Esophagus squamous epithelium (tissue), 5 donors: ENCODE results near the gene TIE1. TPM values are rescaled to one million over a fixed set of nuclear protein-coding genes. Genes with fewer than 3 reads are reported as not detected.

Experiments used
- DNase-seq: peaks from one replicate; lab custom pipeline; 2025; lab: John Stamatoyannopoulos, UW
- H3K27ac ChIP-seq, 4 donors: fragments of 200-600 bp; sonication (generic); one replicate each; pipeline ENCODE4 v1.5.1; 2016 to 2019; ENCODE audit warnings: mild to moderate bottlenecking in 1 of 4
- H3K27me3 ChIP-seq, 4 donors: fragments of 200-600 bp; sonication (generic); 1 replicate in 3 of 4; 2 replicates in 1 of 4; pipeline versions ENCODE4 v1.5.1 to v1.6.0; 2017 to 2021; ENCODE audit warnings: antibody characterized with exemption in 1 of 4
- H3K36me3 ChIP-seq, 3 donors: fragments of 200-600 bp; sonication (generic); one replicate each; pipeline ENCODE4 v1.5.1; 2016 to 2019
- H3K4me1 ChIP-seq, 3 donors: fragments of 200-600 bp; sonication (generic); one replicate each; pipeline ENCODE4 v1.5.1; 2017 to 2019
- H3K4me3 ChIP-seq, 4 donors: fragments of 200-600 bp; sonication (generic); 1 replicate in 3 of 4; 2 replicates in 1 of 4; pipeline ENCODE4 v1.5.1; 2016 to 2019; ENCODE audit warnings: mild to moderate bottlenecking in 2 of 4, moderate library complexity in 1 of 4
- H3K9me3 ChIP-seq, 3 donors: fragments of 200-600 bp; sonication (generic); one replicate each; pipeline ENCODE4 v1.5.1; 2016 to 2019
- POLR2A ChIP-seq, 4 donors: fragments of 450-650 bp; IDR thresholded peaks; one replicate each; pipeline ENCODE4 v1.6.1; 2017; ENCODE audit warnings: antibody characterized with exemption in 4 of 4, mild to moderate bottlenecking in 4 of 4, moderate library complexity in 3 of 4
- WGBS, 2 donors: methylation state at CpG; one replicate each; pipeline ENCODE4 v1.1.5; 2018; 5-methylcytosine and 5-hydroxymethylcytosine counted together
- intact Hi-C: fragments of 100-400 bp; cut with DNase I; formaldehyde crosslinking; loops from one replicate; pipeline ENCODE4 v1.15.0; 2022
- total RNA-seq, 4 donors: library from RNA; depleted of rRNA; stranded (reverse); fragments of >200 nt; gene quantifications; one replicate each; pipeline ENCODE4 v1.1.0, GENCODE V29; 2016
- TF ChIP-seq, protein P1 (sequence below), 6 experiments: fragments of 450-650 bp in 4 of 6; fragments of 200-600 bp in 2 of 6; sonication (generic) in 2 of 6; IDR thresholded peaks; one replicate each; pipeline ENCODE4 v1.5.1; 2016 to 2019; ENCODE audit warnings: antibody characterized with exemption in 6 of 6, mild to moderate bottlenecking in 4 of 6, moderate library complexity in 4 of 6
- donor health status: DM: yes; HTN: yes; CAD: no.

Gene TIE1
- total RNA-seq, 4 donors from 2014 or later = 3.1 to 16.6 (median 5.9) TPM

- H3K27me3 ChIP-seq = peaks cover 0 to 11% (median 0%) of the 10 kb centered on the region in 4 donors
- 42 to 66% methylated on average over 4 to 7 of the region's 7 CpGs for WGBS, 2 donors
- H3K36me3 ChIP-seq = peaks cover 0 to 11% (median 0%) of the 10 kb centered on the region in 3 donors
- TF ChIP-seq POLR2A (IDR thresholded peaks at IDR 0.05) = no peak
- TF ChIP-seq, protein P1, sequence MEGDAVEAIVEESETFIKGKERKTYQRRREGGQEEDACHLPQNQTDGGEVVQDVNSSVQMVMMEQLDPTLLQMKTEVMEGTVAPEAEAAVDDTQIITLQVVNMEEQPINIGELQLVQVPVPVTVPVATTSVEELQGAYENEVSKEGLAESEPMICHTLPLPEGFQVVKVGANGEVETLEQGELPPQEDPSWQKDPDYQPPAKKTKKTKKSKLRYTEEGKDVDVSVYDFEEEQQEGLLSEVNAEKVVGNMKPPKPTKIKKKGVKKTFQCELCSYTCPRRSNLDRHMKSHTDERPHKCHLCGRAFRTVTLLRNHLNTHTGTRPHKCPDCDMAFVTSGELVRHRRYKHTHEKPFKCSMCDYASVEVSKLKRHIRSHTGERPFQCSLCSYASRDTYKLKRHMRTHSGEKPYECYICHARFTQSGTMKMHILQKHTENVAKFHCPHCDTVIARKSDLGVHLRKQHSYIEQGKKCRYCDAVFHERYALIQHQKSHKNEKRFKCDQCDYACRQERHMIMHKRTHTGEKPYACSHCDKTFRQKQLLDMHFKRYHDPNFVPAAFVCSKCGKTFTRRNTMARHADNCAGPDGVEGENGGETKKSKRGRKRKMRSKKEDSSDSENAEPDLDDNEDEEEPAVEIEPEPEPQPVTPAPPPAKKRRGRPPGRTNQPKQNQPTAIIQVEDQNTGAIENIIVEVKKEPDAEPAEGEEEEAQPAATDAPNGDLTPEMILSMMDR (IDR thresholded peaks at IDR 0.05) = no peak
- intact Hi-C loops = no loop called here
- H3K27ac ChIP-seq = no peak overlapping the region
- no peaks in the 10 kb centered on the region for H3K9me3 ChIP-seq
- H3K4me3 ChIP-seq = no peak overlapping the region
- no peak for DNase-seq
- H3K4me1 ChIP-seq = peaks cover 5 to 13% (median 7%) of the 10 kb centered on the region in 3 donors
Measured at GRCh38 chr1:43276673-43277072, 24.1 kb upstream of the TIE1 start.

- WGBS, 2 donors = 87 to 88% methylated on average over 4 of the region's 7 CpGs
- intact Hi-C loops = no loop called here
- H3K36me3 ChIP-seq = peaks cover 0 to 14% (median 0%) of the 10 kb centered on the region in 3 donors
- H3K9me3 ChIP-seq = no peaks in the 10 kb centered on the region
- TF ChIP-seq, protein P1 (IDR thresholded peaks at IDR 0.05) = no peak
- TF ChIP-seq POLR2A (IDR thresholded peaks at IDR 0.05) = no peak
- no peak overlapping the region for H3K4me3 ChIP-seq
- peaks cover 0 to 8% (median 0%) of the 10 kb centered on the region in 4 donors for H3K27me3 ChIP-seq
- H3K4me1 ChIP-seq = peaks cover 5 to 12% (median 7%) of the 10 kb centered on the region in 3 donors
- no peak overlapping the region for H3K27ac ChIP-seq
- no peak for DNase-seq
Measured at GRCh38 chr1:43277116-43277876, 23.5 kb upstream of the TIE1 start.

- intact Hi-C loops = no loop called here
- H3K27me3 ChIP-seq = no peaks in the 10 kb centered on the region
- no peak overlapping the region for H3K27ac ChIP-seq
- TF ChIP-seq, protein P1 (IDR thresholded peaks at IDR 0.05) = no peak
- no peak for TF ChIP-seq POLR2A (IDR thresholded peaks at IDR 0.05)
- peaks cover 0 to 19% (median 0%) of the 10 kb centered on the region in 3 donors for H3K36me3 ChIP-seq
- H3K4me1 ChIP-seq = peaks cover 3 to 10% (median 5%) of the 10 kb centered on the region in 3 donors
- no peak for DNase-seq
- no peak overlapping the region for H3K4me3 ChIP-seq
- 100% methylated on average over 1 of the region's 5 CpGs; no CpG with 5 or more reads in 1 of the 2 donors for WGBS, 2 donors
- no peaks in the 10 kb centered on the region for H3K9me3 ChIP-seq
Measured at GRCh38 chr1:43279161-43279560, 21.6 kb upstream of the TIE1 start.

DNA sequence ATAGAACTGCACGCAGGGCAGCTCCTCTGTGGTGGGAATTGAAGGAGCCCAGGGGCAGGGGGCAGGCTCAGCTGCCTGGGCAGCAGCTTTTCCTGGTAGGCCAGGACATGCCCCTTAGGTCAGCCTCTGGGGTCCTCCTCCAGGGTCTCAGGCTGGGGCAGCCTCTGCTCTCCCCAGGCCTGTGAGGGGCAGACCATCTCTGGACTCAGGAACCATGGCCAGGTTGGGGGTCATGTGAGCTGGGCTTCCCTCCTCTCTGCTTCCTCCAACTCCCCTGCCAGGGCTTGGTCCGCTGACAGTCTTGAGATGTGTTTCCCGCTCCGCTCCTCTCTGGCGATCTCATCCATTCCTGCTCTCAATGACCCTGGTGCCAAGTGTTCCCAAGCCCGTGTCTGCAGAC lies 21.1 kb upstream of the TIE1 start:
- 91 to 94% methylated on average over 5 to 6 of the region's 6 CpGs for WGBS, 2 donors
- Histone ChIP-seq H3K36me3 (peaks cover 0 to 19% (median 0%) of the 10 kb centered on the region in 3 donors), H3K4me3 (no peak overlapping the region), H3K4me1 (peaks cover 0 to 10% (median 0%) of the 10 kb centered on the region in 3 donors), H3K27me3 (no peaks in the 10 kb centered on the region), H3K9me3 (no peaks in the 10 kb centered on the region), H3K27ac (no peak overlapping the region)
- TF ChIP-seq, protein P1 (IDR thresholded peaks at IDR 0.05) = no peak
- TF ChIP-seq POLR2A (IDR thresholded peaks at IDR 0.05) = no peak
- intact Hi-C loops = no loop called here
- no peak for DNase-seq

DNA sequence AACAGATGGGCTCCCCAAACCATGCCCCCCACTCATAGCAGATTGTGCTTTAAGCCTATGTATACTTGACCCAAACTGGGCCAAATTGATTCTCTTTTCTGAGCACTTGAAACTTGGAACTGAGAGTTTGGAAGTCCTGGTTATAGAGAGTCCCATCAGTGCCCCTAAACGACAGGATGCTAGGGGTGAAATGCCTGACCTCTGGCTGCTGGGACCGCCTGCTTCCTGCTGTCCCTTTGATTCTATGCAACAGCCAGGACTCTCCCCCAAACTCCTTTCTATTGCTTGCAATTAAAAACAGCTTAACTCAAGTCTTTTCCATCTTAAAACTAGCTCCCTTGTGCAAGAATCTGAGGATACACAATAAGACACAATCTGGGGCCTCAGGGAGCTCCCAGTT lies 20.1 kb upstream of the TIE1 start:
- intact Hi-C loops = no loop called here
- Histone ChIP-seq H3K4me1 (peaks cover 0 to 18% (median under 1%) of the 10 kb centered on the region in 3 donors), H3K27ac (no peak overlapping the region), H3K9me3 (no peaks in the 10 kb centered on the region), H3K27me3 (no peaks in the 10 kb centered on the region), H3K36me3 (peaks cover 0 to 19% (median 0%) of the 10 kb centered on the region in 3 donors), H3K4me3 (no peak overlapping the region)
- TF ChIP-seq, protein P1 (IDR thresholded peaks at IDR 0.05) = no peak
- no peak for TF ChIP-seq POLR2A (IDR thresholded peaks at IDR 0.05)
- WGBS, 2 donors = 42 to 65% methylated on average over 2 of the region's 2 CpGs
- DNase-seq = no peak
